CD4-positive, alpha-beta T cell treated with Interleukin-4 for 1 hour (primary cell): ENCODE data around the gene RSPH6A.

ENCODE experiments used
- DNase-seq, 2 donors: peaks; one replicate each; pipeline ENCODE4 v3.0.0-alpha.2; 2020 to 2022

Gene RSPH6A

DNA sequence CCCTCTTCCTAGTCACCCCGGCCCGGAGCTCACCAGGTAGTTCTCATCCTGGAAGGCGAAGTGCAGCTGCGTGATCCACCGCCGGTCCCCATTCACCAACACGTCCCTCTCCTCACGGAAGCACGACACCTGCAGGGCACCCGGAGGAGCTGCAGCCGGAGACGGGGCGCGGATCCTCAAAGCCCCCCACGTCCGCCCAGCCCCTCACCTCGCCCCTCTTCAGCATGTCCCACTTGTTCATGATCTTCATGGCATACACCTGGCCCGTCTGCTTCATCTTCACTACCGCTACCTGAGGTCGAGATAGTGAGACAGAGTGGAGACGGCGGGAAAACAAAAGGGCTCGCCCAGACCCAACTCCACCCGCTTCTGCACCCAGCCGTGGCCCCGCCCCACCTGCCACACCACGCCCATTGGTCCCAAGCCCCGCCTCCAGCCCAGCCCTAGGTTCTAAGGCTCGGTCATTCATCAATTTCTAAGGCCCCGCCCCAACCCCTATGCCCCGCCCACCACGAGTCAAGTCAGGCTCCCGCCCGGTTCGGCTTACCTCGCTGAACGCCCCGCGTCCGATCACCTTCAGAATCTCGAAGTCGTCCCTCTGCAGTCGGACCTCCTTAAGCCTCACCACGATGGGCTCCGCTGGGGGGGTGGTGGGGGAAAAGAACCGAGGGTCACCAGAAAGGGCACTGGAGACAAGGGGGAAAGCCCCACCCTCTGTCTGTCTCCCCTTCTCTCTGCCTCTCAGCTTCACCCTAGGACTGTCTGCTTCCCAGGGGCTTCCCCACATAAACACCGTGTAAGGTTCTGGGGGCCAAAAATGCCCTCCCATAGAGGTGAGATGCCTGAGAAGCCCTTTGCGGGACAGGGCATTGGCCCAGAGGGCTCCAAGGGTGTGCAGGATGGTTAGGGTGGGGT is 35.6 kb downstream of the RSPH6A start:
- peak; percentile 87 to 89 for DNase-seq

GRCh38 chr19:45778010-45778661 is 37.0 kb downstream of the RSPH6A start:
- no peak for DNase-seq

- no peak for DNase-seq
Measured at GRCh38 chr19:45777395-45777961, 37.6 kb downstream of the RSPH6A start.

DNA sequence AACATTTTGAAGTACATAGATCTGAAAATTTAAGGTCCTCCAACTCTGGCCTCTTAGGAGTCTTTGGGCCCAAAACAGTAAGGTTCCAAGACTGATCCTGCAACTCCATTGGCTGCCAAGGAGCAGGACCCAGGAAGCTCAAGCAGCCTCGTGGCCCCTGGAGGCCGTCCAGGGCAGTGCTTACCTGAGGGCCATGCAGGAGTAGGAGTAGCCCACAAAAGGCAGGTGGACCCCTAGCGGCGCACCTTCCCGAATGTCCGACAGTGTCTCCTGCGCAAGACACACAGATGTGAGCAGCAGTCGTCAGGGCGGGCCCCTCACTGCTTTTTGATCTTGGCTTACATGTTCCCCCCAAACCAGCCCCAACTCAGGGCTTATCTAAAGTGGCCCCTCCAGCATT is 40.3 kb downstream of the RSPH6A start:
- DNase-seq: no peak

DNA sequence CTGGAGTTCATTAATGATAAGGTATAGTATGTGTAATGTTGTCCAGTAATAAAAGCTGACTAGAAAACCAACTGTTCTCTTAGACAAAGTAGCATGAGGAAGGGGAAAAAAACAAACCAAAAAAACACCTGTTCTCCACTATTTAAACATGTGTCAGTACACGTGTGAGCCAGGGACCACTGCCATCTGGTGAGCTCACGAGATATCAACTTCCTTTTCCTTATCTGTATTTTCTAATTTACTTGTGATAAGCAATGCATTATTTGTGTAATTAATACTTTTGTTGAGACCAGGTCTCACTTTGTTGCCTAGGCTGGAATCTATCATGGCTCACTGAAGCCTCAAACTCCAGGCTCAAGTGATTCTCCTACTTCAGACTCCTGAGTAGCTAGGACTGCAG is 41.7 kb downstream of the RSPH6A start:
- no peak for DNase-seq

DNA sequence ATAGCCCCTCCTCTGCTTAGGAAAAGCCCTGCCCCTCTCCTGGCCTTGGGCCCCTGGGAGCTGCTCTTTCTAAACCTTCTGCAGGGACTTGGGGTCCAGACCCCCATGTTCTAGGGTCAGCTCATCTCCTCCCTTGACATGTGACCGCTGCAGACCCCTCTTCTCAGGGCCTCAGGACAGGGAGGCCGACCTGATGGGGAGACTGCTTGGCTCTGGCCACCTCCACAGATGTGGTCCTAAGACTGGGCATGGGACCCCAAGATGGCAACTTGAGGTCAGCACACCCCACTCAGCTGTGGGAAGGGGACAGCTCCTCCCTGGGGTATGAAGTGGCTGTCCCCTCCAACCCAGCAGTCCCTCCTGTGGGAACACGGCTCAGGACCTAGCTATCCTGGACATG is 42.2 kb downstream of the RSPH6A start:
- DNase-seq: no peak

DNA sequence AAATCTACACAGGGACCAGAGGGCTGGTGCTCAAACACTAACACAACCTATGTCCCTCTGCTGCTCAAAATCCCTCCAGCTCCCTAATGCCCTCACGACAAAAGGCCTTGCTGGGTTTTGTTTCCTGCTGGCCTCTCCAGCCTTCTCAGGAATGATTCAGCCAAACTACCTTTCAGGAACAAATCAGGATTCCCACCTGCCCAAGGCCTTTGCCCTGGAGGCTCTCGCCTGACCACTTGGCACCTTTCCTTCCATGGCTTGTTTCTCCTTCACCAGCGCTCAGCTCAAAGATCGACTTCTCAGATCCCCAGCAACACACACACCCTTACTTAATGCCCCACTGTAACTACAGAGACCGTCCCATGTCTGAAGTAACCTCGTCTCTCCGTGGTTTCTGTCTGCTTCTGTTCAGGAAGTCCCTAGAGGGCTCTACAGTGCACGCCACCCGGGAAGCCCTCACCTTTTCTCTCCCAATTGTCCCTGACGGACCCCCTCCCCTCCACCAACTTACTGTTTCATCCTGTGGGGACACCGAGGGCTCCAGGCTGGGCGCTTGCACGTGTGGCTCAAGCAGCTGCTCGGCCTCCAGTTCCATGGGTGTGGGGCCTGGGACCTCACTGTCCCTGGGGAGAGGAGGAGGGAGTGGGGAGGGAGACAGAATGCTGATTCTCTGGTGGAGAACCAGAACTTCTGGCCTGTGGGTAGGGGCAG is 42.8 kb downstream of the RSPH6A start:
- no peak for DNase-seq

DNA sequence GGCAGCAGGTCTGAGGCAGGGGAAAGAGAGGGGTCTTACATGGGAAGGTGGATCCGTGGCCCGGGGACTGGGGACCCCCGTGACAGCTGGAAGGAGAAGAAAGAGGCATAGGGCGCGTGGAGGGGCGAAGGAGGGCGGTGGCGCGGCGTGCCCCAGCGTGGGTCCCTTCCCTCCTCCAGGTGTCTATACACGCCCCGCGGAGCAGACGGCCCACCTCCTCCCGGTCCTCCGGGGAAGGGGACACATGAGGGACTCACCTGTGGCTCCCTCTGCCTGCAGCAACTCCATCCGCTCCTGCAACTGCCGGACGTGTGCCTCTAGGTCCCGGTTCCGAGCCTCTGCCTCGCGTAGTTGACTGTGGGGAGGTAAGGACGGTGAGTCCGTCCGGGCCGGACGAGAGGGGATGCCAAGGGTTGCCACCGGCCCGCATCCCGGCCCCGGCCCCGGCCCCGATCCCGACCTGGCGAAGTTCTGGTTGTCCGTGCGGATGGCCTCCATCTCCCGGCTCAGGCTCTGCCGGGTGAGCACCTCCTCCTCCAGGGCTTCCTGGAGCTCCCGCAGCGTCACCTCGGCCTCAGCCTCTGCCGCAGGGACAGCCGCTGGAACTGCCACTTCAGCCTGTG is 43.7 kb downstream of the RSPH6A start:
- DNase-seq: no peak

- peak; percentile 91 for DNase-seq
Measured at GRCh38 chr19:45770192-45771101, 44.7 kb downstream of the RSPH6A start.

DNA sequence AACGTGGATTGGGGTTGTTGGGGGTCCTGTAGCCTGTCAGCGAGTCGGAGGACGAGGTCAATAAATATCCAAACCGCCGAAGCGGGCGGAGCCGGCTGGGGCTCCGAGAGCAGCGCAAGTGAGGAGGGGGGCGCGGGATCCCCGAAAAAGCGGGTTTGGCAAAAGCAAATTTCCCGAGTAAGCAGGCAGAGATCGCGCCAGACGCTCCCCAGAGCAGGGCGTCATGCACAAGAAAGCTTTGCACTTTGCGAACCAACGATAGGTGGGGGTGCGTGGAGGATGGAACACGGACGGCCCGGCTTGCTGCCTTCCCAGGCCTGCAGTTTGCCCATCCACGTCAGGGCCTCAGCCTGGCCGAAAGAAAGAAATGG is 45.3 kb downstream of the RSPH6A start:
- DNase-seq: peak in 1 of 2 donors; percentile 66

DNA sequence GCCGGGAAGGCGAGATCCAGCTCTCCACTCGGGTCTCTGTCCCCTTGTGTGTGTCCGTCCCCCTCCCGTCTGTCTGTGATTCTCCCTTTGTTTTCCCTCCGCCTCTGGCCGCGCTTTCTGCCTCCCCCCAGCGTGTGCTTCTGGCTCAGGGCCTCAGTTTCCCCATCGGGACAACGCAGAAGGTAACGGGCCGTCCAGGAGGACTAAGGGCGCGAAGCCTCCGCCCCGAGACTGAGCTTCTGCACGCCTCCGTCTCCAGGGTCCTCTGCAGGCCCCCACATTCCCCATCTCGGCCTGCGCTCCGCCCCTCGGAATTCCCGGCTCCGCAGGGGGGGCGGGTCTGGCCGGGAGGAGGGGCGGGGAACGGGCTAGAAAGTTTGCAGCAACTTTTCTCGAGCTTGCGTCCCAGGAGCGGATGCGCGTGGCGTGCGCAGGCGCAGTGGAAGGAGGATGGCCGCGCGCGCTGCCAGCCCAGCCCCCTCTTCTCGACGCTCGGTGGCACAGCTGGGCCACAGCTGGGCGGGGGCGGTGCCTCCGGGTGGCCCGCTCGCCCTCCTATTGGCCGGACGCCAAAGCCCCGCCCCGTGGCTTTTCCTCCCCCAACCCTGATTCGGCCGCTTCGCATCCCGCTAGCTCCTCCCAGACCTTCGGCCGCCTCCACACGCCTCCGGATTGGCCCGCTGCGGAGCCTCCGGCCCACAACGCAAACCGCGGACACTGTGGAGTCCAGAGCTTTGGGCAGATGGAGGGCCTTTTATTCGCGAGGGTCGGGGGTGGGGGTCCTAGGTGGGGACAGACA is 45.9 kb downstream of the RSPH6A start, which contains the start of gene SIX5:
Gene SIX5, minus strand, starts transcription at position 269 of the 799 bp plus-strand sequence. CDS start 408 bp downstream, outside the sequence.
- DNase-seq: peak; percentile 96 to 97

DNA sequence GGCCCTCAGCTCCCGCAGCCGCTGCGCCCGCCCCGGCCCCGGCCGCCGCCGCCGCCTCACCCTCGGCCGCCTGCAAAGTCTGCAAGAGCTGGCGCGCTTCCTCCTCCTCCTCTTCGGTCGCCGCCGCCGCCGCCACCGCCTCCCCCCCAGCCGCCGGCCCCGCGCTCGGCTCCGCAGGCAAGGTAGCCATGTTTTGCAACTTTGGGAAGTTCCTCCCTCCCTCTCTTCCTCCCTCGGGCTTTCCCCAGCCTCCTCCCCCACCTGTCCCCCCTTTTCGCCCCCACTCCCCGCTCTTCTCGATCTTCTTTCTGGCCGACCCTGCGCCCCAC is 46.5 kb downstream of the RSPH6A start:
- DNase-seq: peak; percentile 36 to 46

DNA sequence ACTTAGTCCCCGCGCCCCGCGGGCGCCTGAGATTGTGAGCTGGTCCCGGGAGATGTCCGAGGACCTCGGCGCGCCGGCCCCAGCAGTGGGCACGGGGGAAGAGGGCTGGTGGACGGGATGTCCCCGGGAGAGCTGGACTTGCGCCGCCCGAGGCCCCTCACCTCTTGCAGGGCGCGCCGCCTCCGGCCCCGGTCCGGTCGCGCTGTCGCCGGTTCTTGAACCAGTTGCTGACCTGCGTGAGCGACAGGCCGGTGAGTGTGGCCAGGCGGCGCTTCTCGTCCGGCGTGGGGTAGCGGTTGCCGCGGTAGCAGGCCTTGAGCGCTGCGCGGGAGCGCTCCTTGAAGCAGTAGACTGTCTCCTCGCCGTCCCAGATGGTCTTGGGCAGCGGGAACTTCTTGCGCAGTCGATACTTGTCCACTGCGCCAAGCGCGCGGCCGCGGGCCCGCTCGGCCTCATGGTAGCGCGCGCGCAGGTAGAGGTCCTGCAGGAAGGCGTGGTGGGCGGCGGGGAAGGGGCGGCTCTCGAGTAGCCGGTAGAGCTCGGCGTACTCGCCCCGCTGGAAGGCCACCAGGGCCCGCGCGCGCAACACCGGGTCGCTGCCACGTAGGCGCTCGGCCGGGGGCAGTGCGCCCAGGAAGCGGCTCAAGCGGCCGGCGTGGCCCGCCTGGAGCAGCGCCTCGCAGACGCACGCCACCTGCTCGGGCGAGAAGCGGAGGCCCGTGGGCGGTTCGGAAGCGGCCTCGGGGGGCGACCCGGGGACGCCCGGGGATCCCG is 47.0 kb downstream of the RSPH6A start:
- DNase-seq: no peak

- no peak for DNase-seq
Measured at GRCh38 chr19:45767410-45767880, 47.7 kb downstream of the RSPH6A start.

DNA sequence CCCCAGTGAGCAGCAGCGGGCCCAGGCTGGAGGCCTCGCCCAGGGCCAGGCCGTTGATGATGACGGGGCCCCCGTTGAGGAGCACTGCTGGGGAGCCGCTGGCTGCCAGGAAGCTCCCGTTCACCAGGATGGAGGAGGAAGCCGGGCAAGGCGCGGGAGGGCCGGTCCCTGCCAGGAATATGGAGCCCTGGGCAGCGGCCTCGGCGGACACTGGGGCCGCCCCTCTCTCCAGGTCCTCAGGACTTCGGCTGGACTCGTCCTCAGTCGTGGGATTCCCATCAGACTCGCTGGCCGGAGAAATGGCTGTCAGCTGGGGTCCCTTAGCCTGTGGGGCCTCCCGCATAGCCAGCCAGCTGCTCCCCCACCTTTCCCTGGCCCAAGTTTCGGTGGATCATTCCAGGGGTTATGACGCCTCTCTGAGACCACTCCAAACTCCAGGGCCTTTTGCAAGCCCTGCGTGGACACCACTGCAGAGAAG is 48.2 kb downstream of the RSPH6A start:
- no peak for DNase-seq

DNA sequence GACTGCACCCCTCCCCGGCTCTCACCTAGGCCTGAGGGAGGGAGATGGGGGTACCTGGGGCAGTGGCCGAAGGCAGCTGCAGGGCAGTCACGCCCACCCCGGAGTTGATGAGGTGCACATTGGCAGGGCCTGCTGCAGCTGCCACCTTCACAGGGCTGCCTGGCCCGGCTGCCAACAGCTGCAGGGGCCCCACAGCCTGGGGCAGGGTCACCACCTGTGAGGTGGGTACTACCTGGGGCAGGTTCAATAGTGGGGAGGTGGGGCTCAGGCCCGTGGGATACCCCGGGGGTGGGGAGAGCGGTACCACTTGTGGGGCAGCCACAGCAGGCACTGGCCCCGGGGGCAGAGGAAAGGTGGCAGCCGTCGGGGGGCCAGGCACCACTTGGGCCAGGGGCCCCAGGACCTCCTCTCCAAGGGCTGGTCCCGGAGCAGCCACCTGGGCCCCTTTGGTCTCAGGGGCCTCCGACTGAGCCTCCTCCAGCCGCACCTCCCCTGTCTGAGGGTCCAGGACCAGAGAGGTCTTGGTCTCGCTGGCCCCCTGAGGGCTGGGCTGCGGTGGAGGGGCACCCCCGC is 48.7 kb downstream of the RSPH6A start:
- DNase-seq: no peak

GRCh38 chr19:45765702-45766295 is 49.3 kb downstream of the RSPH6A start:
- DNase-seq: no peak

- no peak for DNase-seq
Measured at GRCh38 chr19:45764945-45765701, 50.0 kb downstream of the RSPH6A start.
